Tibial artery (tissue), 4 donors: ENCODE data around the gene BCL11A.
A peak's percentile ranks its signal among the peaks of the same experiment; 100 is the strongest.

Source experiments
- DNase-seq, 2 donors: peaks; one replicate each; pipeline ENCODE4 v3.0.0-alpha.2; 2019
- H3K27ac ChIP-seq, 2 donors: fragments of 200-600 bp; sonication (generic) in 1 of 2; 1 replicate in 1 of 2; 2 replicates in 1 of 2; pipeline ENCODE4 v1.5.1; 2018 to 2019; ENCODE audit warnings: mild to moderate bottlenecking in 1 of 2
- H3K27me3 ChIP-seq, 2 donors: fragments of 200-600 bp; sonication (generic) in 1 of 2; one replicate each; pipeline versions ENCODE4 v1.5.1 to v1.6.0; 2016 to 2019
- H3K36me3 ChIP-seq, 3 donors: fragments of 200-600 bp; sonication (generic) in 2 of 3; one replicate each; pipeline ENCODE4 v1.5.1; 2016 to 2019; ENCODE audit warnings: mild to moderate bottlenecking in 2 of 3
- H3K4me1 ChIP-seq, 4 donors: fragments of 200-600 bp; sonication (generic) in 2 of 4; 1 replicate in 3 of 4; 2 replicates in 1 of 4; pipeline ENCODE4 v1.5.1; 2016 to 2019
- H3K4me3 ChIP-seq, 2 donors: fragments of 200-600 bp; sonication (generic) in 1 of 2; 1 replicate in 1 of 2; 2 replicates in 1 of 2; pipeline ENCODE4 v1.5.1; 2018 to 2019; ENCODE audit warnings: mild to moderate bottlenecking in 2 of 2
- H3K9me3 ChIP-seq, 3 donors: fragments of 200-600 bp; sonication (generic) in 1 of 3; one replicate each; pipeline ENCODE4 v1.5.1; 2016 to 2019
- CTCF ChIP-seq, 2 experiments: fragments of 200-600 bp in 1 of 2; fragments of 450-650 bp in 1 of 2; IDR thresholded peaks; one replicate each; pipeline ENCODE4 v1.5.1; 2017 to 2019; ENCODE audit warnings: antibody characterized with exemption in 2 of 2, mild to moderate bottlenecking in 1 of 2, moderate library complexity in 1 of 2
- intact Hi-C: fragments of 100-400 bp; cut with DNase I; formaldehyde crosslinking; loops from one replicate; pipeline ENCODE4 v1.15.0; 2023; ENCODE audit warnings: low total_unique reads

The BCL11A gene

GRCh38 chr2:60558536-60558935 lies 5.1 kb upstream of the BCL11A start:
- Histone ChIP-seq H3K9me3 (no peaks in the 10 kb centered on the region), H3K27ac (no peak overlapping the region), H3K4me3 (no peak overlapping the region), H3K27me3 (peaks cover 7 to 64% of the 10 kb centered on the region in 2 donors), H3K4me1 (peaks cover 0 to 33% (median 25%) of the 10 kb centered on the region in 4 donors), H3K36me3 (no peaks in the 10 kb centered on the region)
- intact Hi-C loops: no loop called here
- no peak for DNase-seq
- TF ChIP-seq CTCF (IDR thresholded peaks at IDR 0.05): no peak

DNA sequence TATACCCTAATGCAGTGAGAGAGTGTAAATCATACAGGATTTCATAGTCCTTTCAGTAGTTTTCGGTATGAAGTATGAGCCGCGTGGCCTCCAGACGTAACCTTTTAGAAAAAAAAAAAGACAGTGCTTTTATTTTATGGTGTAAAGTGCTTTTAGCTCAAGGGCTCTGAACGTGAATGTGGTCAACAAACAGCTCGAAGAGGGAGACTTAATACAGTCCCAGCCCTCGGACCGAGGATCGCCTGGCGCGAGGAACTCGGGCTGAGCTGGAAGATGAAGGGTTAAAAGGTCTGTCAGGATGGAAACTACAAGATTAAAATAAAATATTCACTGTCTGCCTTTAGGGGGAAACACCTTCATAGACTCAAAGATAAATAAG lies 4.0 kb upstream of the BCL11A start:
- no peak for TF ChIP-seq CTCF (IDR thresholded peaks at IDR 0.05)
- no peak overlapping the region for H3K4me3 ChIP-seq
- H3K27me3 ChIP-seq: peaks cover 7 to 70% of the 10 kb centered on the region in 2 donors
- intact Hi-C loops: no loop called here
- no peak overlapping the region for H3K27ac ChIP-seq
- peaks cover 0 to 42% (median 35%) of the 10 kb centered on the region in 4 donors for H3K4me1 ChIP-seq
- no peak for DNase-seq
- no peaks in the 10 kb centered on the region for H3K36me3 ChIP-seq
- no peaks in the 10 kb centered on the region for H3K9me3 ChIP-seq

DNA sequence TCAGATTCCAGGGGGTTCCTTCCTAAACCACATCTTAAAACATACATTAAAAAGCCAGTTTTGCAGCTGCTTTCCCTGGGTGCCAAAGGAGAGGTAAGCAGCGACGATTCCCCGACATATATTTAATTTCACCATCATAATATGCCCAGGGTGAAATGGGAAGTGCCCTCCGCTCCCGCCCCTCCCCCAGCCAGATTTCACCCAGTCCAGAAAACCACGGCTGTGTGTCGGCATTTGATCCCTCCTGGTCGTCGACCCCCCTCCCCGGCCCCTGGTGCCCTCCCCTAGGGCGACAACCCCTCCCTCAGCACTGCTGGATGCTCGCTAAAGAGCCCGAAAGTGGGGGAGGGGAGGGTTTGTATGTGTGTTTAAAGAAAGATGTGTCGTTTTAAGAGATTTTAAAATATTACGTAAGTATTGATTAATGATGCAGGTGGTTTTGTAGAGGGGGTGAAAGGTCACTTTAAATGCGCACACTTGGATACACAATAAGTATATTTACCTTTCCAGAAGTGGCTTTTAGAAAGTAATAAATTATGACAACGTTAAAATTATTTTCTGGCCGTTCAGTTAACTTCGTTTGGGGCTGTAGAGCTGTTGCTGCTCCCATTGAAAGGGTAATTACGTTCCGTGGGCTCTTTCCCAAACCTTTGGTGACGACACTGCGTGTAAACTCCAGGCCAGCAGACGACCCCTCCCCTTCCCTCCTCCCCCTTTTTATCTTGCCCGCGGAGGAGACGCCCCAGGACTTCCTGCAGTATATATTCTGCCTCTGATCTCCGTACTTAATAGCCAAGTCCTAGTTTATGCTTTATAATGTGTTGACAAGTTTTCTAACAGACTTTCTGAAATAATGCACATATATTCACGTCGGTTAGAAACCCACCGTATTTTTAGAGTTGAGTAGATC lies 3.4 kb upstream of the BCL11A start:
- peaks cover 0 to 48% (median 41%) of the 10 kb centered on the region in 4 donors for H3K4me1 ChIP-seq
- intact Hi-C loops: no loop called here
- H3K27me3 ChIP-seq: peaks cover 7 to 76% of the 10 kb centered on the region in 2 donors
- DNase-seq: no peak
- no peak overlapping the region for H3K4me3 ChIP-seq
- TF ChIP-seq CTCF (IDR thresholded peaks at IDR 0.05): no peak
- no peaks in the 10 kb centered on the region for H3K9me3 ChIP-seq
- H3K27ac ChIP-seq: no peak overlapping the region
- no peaks in the 10 kb centered on the region for H3K36me3 ChIP-seq

DNA sequence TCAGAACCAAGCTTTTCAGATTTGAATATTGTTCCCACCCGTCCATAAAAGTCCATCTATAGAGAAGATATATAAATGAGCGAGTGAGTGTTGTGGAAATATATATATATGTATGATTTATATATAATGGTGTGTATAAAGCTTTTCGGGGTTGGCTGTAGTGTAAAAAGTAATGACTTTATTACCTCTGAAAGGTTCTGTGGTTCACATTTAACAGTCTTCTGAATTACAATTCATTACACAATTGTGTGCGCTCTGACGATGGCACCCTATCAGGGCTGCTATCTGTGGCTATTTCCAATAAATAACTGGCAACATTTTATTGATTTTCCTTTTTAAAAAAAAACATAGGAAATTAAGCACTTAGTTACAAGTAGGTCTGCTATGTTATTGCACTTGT lies 2.7 kb upstream of the BCL11A start:
- intact Hi-C loops: no loop called here
- Histone ChIP-seq H3K27ac (no peak overlapping the region), H3K9me3 (no peaks in the 10 kb centered on the region), H3K4me3 (no peak overlapping the region), H3K36me3 (no peaks in the 10 kb centered on the region), H3K27me3 (peaks cover 7 to 77% of the 10 kb centered on the region in 2 donors), H3K4me1 (peaks cover 0 to 53% (median 46%) of the 10 kb centered on the region in 4 donors)
- no peak for DNase-seq
- no peak for TF ChIP-seq CTCF (IDR thresholded peaks at IDR 0.05)

DNA sequence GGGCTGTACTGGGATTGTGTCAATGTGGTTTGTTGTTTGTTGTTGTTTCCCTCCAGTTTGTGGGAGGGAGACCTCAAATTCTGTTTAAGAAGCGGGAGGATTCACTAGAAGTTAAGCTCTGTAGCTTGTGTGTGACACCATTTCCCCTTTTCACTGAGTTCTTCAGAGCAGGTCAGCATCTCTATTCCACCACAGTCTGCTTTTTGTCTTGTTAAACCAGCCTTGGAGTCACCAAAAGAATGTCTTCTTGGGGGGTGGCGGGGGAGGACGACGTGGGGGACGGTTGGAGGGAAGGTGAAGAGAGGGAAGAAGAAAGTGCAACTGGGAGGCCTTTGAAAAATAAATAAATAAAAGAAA lies 2.3 kb upstream of the BCL11A start:
- Histone ChIP-seq H3K36me3 (no peaks in the 10 kb centered on the region), H3K27me3 (peaks cover 7 to 79% of the 10 kb centered on the region in 2 donors), H3K4me1 (peaks cover 0 to 57% (median 51%) of the 10 kb centered on the region in 4 donors), H3K4me3 (peak overlapping the region; percentile 42 to 56), H3K9me3 (no peaks in the 10 kb centered on the region), H3K27ac (no peak overlapping the region)
- DNase-seq: no peak
- intact Hi-C loops: no loop called here
- no peak for TF ChIP-seq CTCF (IDR thresholded peaks at IDR 0.05)
